A549 (cell line): Measurements from ENCODE around the gene MAP3K7. TPM values are rescaled to one million over a fixed set of nuclear protein-coding genes. Genes with fewer than 3 reads are reported as not detected.
A peak's percentile ranks its signal among the peaks of the same experiment; 100 is the strongest.

ENCODE experiments used
- ATAC-seq, 2 experiments: fragments of 200-7000 bp in 1 of 2; fragments of >200 bp in 1 of 2; cut with Nextera tagmentation in 1 of 2; cut with Tn5 transposase in 1 of 2; 3 replicates each; pipeline versions ENCODE4 v1.8.0 to v1.9.1; 2018 to 2020; ENCODE audit warnings: mild to moderate bottlenecking in 1 of 2, moderate library complexity in 1 of 2
- CTCF ChIA-PET: fragments of 300-600 bp; sonication (Branson Sonifier 250); formaldehyde crosslinking; extraction: SDS; loops from one replicate; lab custom pipeline; 2021; ENCODE audit warnings: antibody characterized with exemption, inconsistent platforms; lab: Yijun Ruan, JAX
- POLR2A ChIA-PET: fragments of 350-600 bp; formaldehyde crosslinking; extraction: SDS; loops from one replicate; lab custom pipeline; 2021; ENCODE audit warnings: antibody characterized with exemption, inconsistent platforms; lab: Yijun Ruan, JAX
- DNase-seq, 2 experiments: peaks; one replicate each; pipeline versions ENCODE4 v3.0.0 to v3.0.0-alpha.2; 2011 to 2016; ENCODE audit warnings: low read depth in 1 of 2, low spot score in 1 of 2
- FAIRE-seq: peaks from 2 replicates; lab custom pipeline; 2011; peaks lifted over from hg19 to GRCh38; lab: Jason Lieb, UNC
- H3K27ac ChIP-seq, 2 experiments: fragments of >200 bp; sonication (Bioruptor Twin); formaldehyde crosslinking; 3 replicates each; pipeline ENCODE4 v1.5.1; 2016 to 2017
- H3K4me1 ChIP-seq: fragments of >200 bp; sonication (Bioruptor Twin); formaldehyde crosslinking; 3 replicates; pipeline ENCODE4 v1.6.1; 2016
- H3K4me2 ChIP-seq: fragments of >200 bp; sonication (Bioruptor Twin); formaldehyde crosslinking; 3 replicates; pipeline ENCODE4 v1.6.1; 2016
- H3K4me3 ChIP-seq: fragments of >200 bp; sonication (Bioruptor Twin); formaldehyde crosslinking; 3 replicates; pipeline ENCODE4 v1.5.1; 2016
- H3K9me3 ChIP-seq: fragments of >200 bp; sonication (Bioruptor Twin); formaldehyde crosslinking; 3 replicates; pipeline ENCODE4 v1.6.1; 2016
- ATOH8 ChIP-seq: fragments of 250-450 bp; sonication (Bioruptor Pico); IDR thresholded peaks from 2 replicates; pipeline ENCODE4 v1.5.0; 2020; ENCODE audit warnings: low read depth, mild to moderate bottlenecking, moderate library complexity
- BCL3 ChIP-seq: fragments of >200 bp; sonication (Bioruptor Twin); formaldehyde crosslinking; IDR thresholded peaks from 3 replicates; pipeline ENCODE4 v1.6.1; 2016
- CBX2 ChIP-seq: fragments of 200-600 bp; sonication (generic); IDR thresholded peaks from 2 replicates; pipeline ENCODE4 v1.6.1; 2016; ENCODE audit warnings: low read depth, mild to moderate bottlenecking, borderline replicate concordance
- CBX8 ChIP-seq: fragments of 200-600 bp; sonication (generic); IDR thresholded peaks from 2 replicates; pipeline ENCODE4 v1.6.1; 2016
- CHD2 ChIP-seq: fragments of 150-350 bp; IDR thresholded peaks from 2 replicates; pipeline ENCODE4 v1.6.1; 2014; ENCODE audit warnings: low read length; ENCODE audit not compliant: partially characterized antibody
- CHD4 ChIP-seq: fragments of 200-600 bp; sonication (generic); IDR thresholded peaks from 2 replicates; pipeline ENCODE4 v1.6.1; 2016; ENCODE audit warnings: antibody characterized with exemption, mild to moderate bottlenecking, borderline replicate concordance
- CTCF ChIP-seq: fragments of >200 bp; sonication (Bioruptor Twin); formaldehyde crosslinking; IDR thresholded peaks from 3 replicates; pipeline ENCODE4 v1.5.1; 2016
- E2F6 ChIP-seq: IDR thresholded peaks from 2 replicates; pipeline ENCODE4 v1.6.1; 2012; ENCODE audit warnings: low read depth, borderline replicate concordance
- EP300 ChIP-seq, 2 experiments: fragments of >200 bp; sonication (Bioruptor Twin); formaldehyde crosslinking; IDR thresholded peaks; 2 replicates in 1 of 2; 3 replicates in 1 of 2; pipeline ENCODE4 v1.6.1; 2016 to 2017
- FOSB ChIP-seq: fragments of 250-450 bp; sonication (Bioruptor Pico); IDR thresholded peaks from 2 replicates; pipeline ENCODE4 v1.5.0; 2020; ENCODE audit warnings: mild to moderate bottlenecking, moderate library complexity
- FOXS1 ChIP-seq: fragments of 250-450 bp; sonication (Bioruptor Pico); IDR thresholded peaks from 2 replicates; pipeline ENCODE4 v1.5.0; 2020; ENCODE audit warnings: mild to moderate bottlenecking, moderate library complexity
- GATA3 ChIP-seq: IDR thresholded peaks from 2 replicates; pipeline ENCODE4 v1.6.1; 2012; ENCODE audit warnings: borderline replicate concordance
- HEYL ChIP-seq: fragments of 250-450 bp; sonication (Bioruptor Pico); IDR thresholded peaks from 2 replicates; pipeline ENCODE4 v1.8.0; 2021; ENCODE audit warnings: mild to moderate bottlenecking, moderate library complexity
- HOXA7 ChIP-seq: fragments of 250-450 bp; sonication (Bioruptor Pico); IDR thresholded peaks from 2 replicates; pipeline ENCODE4 v1.5.0; 2020; ENCODE audit warnings: mild to moderate bottlenecking, moderate library complexity
- HOXB5 ChIP-seq: fragments of 250-450 bp; sonication (Bioruptor Pico); IDR thresholded peaks from 2 replicates; pipeline ENCODE4 v1.5.0; 2020; ENCODE audit warnings: mild to moderate bottlenecking, moderate library complexity
- JUN ChIP-seq, 2 experiments: fragments of >200 bp; sonication (Bioruptor Twin); formaldehyde crosslinking; IDR thresholded peaks; 2 replicates in 1 of 2; 3 replicates in 1 of 2; pipeline ENCODE4 v1.6.1; 2016 to 2017
- JUNB ChIP-seq: fragments of >200 bp; sonication (Bioruptor Twin); formaldehyde crosslinking; IDR thresholded peaks from 2 replicates; pipeline ENCODE4 v1.6.1; 2016
- MAX ChIP-seq: IDR thresholded peaks from 2 replicates; pipeline ENCODE4 v1.6.1; 2012
- RARB ChIP-seq: fragments of 250-450 bp; sonication (Bioruptor Pico); IDR thresholded peaks from 2 replicates; pipeline ENCODE4 v1.8.0; 2021; ENCODE audit warnings: mild to moderate bottlenecking, moderate library complexity
- RFX5 ChIP-seq: fragments of 450-650 bp; IDR thresholded peaks from 2 replicates; pipeline ENCODE4 v1.7.1; 2014; ENCODE audit warnings: antibody characterized with exemption, mild to moderate bottlenecking, moderate library complexity
- SREBF2 ChIP-seq: fragments of 450-650 bp; IDR thresholded peaks from 2 replicates; pipeline ENCODE4 v1.6.1; 2014; ENCODE audit warnings: mild to moderate bottlenecking, moderate library complexity
- TP53 ChIP-seq: fragments of 250-450 bp; sonication (Bioruptor Pico); IDR thresholded peaks from 2 replicates; pipeline ENCODE4 v1.5.0; 2021; ENCODE audit warnings: mild to moderate bottlenecking, moderate library complexity
- USF2 ChIP-seq: fragments of 450-650 bp; IDR thresholded peaks from 2 replicates; pipeline ENCODE4 v1.6.1; 2014; ENCODE audit warnings: antibody characterized with exemption
- ZFP36 ChIP-seq: fragments of 450-650 bp; IDR thresholded peaks from 2 replicates; pipeline ENCODE4 v1.6.1; 2014; ENCODE audit warnings: borderline replicate concordance; ENCODE audit not compliant: partially characterized antibody
- WGBS: methylation state at CpG from one replicate; pipeline ENCODE4 v1.1.6; 2017; ENCODE audit errors: missing lambda C conversion rate; 5-methylcytosine and 5-hydroxymethylcytosine counted together
- polyA plus RNA-seq, 4 experiments: library from polyadenylated mRNA; depleted of rRNA in 3 of 4; stranded (reverse); fragments of >200 nt; fragmentation: RNase III in 1 of 4; extraction: RNeasy Plus Mini Kit Qiagen cat#74134 plus additional on column Dnase treatment in 1 of 4; gene quantifications; 2 replicates in 3 of 4; 3 replicates in 1 of 4; pipeline ENCODE4 v1.2.3, GENCODE V29; 2011 to 2017
- TF ChIP-seq, protein P1 (sequence below): fragments of 250-450 bp; sonication (Bioruptor Pico); IDR thresholded peaks from 2 replicates; pipeline ENCODE4 v1.5.0; 2021; ENCODE audit warnings: mild to moderate bottlenecking, moderate library complexity, borderline replicate concordance

Gene MAP3K7
- polyA plus RNA-seq, 2 of the 4 experiments (the other 2 are of a cell fraction): 13.7 to 32.0 TPM

- no peak overlapping the region for H3K4me3 ChIP-seq
- no peak overlapping the region for H3K27ac ChIP-seq
- CTCF ChIA-PET: no interaction called here
- no peak for ATAC-seq
- peaks cover 17% of the 10 kb centered on the region for H3K4me1 ChIP-seq
- POLR2A ChIA-PET: no interaction called here
- H3K9me3 ChIP-seq: no peaks in the 10 kb centered on the region
- no peak for DNase-seq
- H3K4me2 ChIP-seq: peak overlapping the region; percentile 97; the same call in 2 of the 3 replicates
- TF ChIP-seq FOSB: no peak
- no peak for TF ChIP-seq HEYL (CRISPR knock-in tag)
- no peak for TF ChIP-seq E2F6
- no peak for TF ChIP-seq CBX2
- no peak for TF ChIP-seq MAX
- TF ChIP-seq HOXB5: no peak
- TF ChIP-seq ZFP36: no peak
- no peak for TF ChIP-seq CBX8
- no peak for TF ChIP-seq HOXA7 (CRISPR knock-in tag)
- no peak for TF ChIP-seq RFX5
- no peak for TF ChIP-seq JUN (IDR thresholded peaks at IDR 0.05)
- FAIRE-seq: no peak
Observed at GRCh38 chr6:90583836-90584481, 2.9 kb downstream of the MAP3K7 start.

DNA sequence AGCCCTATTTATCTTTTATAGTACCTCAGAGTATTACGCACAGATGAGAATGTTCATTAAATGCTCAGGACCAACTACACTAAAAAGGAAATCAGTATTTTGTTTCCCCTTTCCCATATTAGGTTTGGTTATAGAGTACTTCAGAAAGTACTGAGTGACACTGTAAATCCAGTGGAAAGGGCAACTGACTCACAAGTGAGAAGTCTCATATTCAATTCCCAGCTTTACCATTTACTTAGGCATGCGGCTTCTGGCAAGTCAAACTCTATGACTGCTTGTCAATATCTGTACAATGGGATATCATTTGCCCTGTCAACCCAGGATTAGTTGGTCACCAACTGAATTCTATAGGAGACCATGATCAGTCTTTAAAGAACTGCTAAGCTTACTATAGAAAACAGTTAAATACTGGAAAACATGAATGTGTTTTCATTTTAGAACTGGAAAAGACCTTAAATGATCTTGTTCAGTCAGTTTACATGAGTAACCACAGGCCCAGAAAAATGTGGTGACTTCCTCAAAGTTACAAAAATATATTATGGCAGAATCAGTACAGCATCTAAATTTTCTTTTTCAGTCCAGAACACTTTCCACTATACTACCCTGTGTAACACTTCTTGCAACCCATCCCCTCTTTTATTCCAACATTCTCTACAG is 3.6 kb downstream of the MAP3K7 start:
- WGBS: 96% methylated on average over 2 of the region's 2 CpGs

DNA sequence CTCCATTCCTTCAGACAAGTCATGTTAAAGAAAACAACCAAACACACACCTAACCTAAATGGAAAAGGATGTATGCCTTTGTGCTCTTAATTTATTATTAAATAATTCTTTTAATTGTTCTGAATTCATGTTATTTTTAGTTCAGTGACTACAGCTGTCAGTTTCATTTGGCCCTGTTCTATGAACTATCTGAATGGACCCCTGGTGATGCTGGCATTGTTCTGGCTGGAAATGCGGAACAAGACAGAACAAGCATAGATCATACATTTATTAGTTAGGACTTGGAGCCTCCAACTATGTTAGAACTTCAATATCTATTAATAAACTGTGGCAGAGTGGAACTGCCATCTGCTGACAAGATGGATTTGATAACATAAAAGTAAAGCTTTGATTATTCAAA is 5.7 kb downstream of the MAP3K7 start:
- Histone ChIP-seq H3K4me3 (no peak overlapping the region), H3K27ac (no peak overlapping the region), H3K4me2 (no peak overlapping the region), H3K9me3 (no peaks in the 10 kb centered on the region), H3K4me1 (peaks cover 17% of the 10 kb centered on the region)
- no peak for DNase-seq
- ChIA-PET POLR2A (no interaction called here), CTCF (no interaction called here)
- ATAC-seq: no peak
- WGBS: 100% methylated on average over 1 of the region's 1 CpG
- no peak for FAIRE-seq
- TF ChIP-seq EP300 (IDR thresholded peaks at IDR 0.05) (no peak), USF2 (no peak), RARB (CRISPR knock-in tag) (no peak), HOXA7 (CRISPR knock-in tag) (no peak), BCL3 (no peak), ATOH8 (CRISPR knock-in tag) (no peak), CHD4 (no peak), CTCF (no peak), FOXS1 (CRISPR knock-in tag) (no peak), RFX5 (no peak), TP53 (CRISPR knock-in tag) (no peak)
- TF ChIP-seq, protein P1, sequence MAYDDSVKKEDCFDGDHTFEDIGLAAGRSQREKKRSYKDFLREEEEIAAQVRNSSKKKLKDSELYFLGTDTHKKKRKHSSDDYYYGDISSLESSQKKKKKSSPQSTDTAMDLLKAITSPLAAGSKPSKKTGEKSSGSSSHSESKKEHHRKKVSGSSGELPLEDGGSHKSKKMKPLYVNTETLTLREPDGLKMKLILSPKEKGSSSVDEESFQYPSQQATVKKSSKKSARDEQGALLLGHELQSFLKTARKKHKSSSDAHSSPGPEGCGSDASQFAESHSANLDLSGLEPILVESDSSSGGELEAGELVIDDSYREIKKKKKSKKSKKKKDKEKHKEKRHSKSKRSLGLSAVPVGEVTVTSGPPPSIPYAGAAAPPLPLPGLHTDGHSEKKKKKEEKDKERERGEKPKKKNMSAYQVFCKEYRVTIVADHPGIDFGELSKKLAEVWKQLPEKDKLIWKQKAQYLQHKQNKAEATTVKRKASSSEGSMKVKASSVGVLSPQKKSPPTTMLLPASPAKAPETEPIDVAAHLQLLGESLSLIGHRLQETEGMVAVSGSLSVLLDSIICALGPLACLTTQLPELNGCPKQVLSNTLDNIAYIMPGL (CRISPR knock-in tag): no peak

More for the DNA sequence above, 3.6 kb downstream of the MAP3K7 start:
- no peak for FAIRE-seq
- H3K4me1 ChIP-seq: peaks cover 17% of the 10 kb centered on the region
- TF ChIP-seq JUNB: no peak
- TF ChIP-seq USF2: no peak
- no peak for TF ChIP-seq CHD2
- TF ChIP-seq SREBF2: no peak
- TF ChIP-seq GATA3: no peak
- no peak for TF ChIP-seq FOSB
- TF ChIP-seq, all 56 proteins: peak for 0
- no peak for DNase-seq
- Histone ChIP-seq H3K27ac (no peak overlapping the region), H3K9me3 (no peaks in the 10 kb centered on the region), H3K4me2 (no peak overlapping the region), H3K4me3 (no peak overlapping the region)
- ChIA-PET POLR2A (no interaction called here), CTCF (interaction anchor here (1.0 kb wide), 1 partner anchor 21 kb away, joined by 3 read pairs; no protein-coding TSS in a partner anchor)
- ATAC-seq: no peak
